Tibial nerve (tissue), 4 donors: ENCODE data around the gene GUCY2F.

ENCODE experiments used
- CTCF ChIP-seq, 5 experiments: fragments of 200-600 bp in 3 of 5; fragments of 450-650 bp in 2 of 5; sonication (generic) in 3 of 5; IDR thresholded peaks; one replicate each; pipeline ENCODE4 v1.5.1; 2016 to 2019; ENCODE audit warnings: antibody characterized with exemption in 5 of 5, mild to moderate bottlenecking in 3 of 5, moderate library complexity in 2 of 5
- EP300 ChIP-seq, 2 donors: sonication (generic); formaldehyde crosslinking; IDR thresholded peaks; one replicate each; pipeline ENCODE4 v1.6.1; 2017; ENCODE audit warnings: antibody characterized with exemption in 2 of 2, mild to moderate bottlenecking in 1 of 2

GRCh38 chrX:109352066-109352588 lies 129.8 kb downstream of the GUCY2F start:
- TF ChIP-seq CTCF (IDR thresholded peaks at IDR 0.05) (no peak), EP300 (IDR thresholded peaks at IDR 0.05) (no peak)
